ENCODE measurements around the gene C22orf15.

The C22orf15 gene

DNA sequence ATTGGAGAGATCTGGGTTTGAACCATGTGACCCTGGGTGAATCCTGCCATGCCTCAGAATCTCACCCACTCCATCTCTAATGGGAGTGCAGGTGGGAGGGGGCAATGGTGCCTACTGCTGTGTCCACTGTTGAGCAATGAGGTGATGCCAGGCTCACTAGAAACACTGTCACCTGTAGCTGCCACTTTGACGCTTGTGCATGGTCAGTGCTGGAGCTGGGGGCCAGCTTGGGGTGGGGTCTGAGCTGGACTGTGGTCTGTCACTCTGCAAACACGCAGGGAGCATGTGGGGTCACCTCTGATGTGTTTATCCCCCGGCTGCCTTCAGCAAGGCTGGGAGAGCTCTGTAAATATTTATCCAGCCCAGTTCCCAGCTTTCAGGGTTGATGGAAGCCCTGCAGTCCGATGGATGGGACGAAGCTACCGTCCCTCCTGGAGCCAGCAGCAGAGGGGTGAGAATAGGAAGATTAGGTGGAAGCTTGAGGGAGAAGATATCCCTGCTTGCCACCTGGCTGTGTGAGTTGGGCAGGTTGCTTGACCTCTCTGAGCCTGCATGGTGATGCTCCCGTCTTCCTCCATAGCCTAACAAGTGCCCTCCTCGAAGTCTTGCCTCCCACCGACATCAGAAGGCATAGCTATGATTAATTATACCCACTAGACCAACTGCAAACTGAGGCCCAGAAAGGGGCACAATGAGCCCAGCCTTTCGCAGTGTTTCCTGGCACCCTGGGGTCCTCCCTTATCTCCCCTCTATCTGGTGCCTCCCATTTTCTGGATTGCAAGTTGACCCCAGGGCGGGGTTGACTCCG is 11.5 kb downstream of the C22orf15 start:
- DNase-seq: no peak

DNA sequence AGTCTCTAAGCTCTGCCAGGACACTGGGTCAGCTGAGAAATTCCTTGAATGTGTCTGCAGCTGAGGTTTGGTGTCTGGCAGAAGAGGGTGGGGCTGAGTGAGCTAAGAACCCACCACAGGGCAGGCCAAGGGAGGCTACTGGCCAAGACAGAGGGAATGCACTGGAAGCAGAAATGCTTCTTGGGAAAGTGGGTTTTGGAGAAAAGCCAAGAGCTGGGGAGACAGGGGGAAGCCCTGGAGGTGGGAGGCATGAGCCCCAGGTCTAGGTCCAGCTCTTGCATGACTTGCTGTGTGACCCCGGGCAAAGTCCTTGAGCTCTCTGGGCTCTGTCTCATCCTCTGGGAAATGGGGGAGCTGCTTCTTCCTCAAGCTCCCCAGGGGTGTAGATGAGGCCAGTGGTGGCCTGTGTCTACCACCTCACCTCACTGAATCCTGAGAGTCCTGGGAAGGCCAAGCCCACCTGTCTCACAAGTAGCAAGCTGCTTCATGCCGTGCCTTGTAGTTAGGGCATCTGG is 12.2 kb downstream of the C22orf15 start:
- no peak for DNase-seq

DNA sequence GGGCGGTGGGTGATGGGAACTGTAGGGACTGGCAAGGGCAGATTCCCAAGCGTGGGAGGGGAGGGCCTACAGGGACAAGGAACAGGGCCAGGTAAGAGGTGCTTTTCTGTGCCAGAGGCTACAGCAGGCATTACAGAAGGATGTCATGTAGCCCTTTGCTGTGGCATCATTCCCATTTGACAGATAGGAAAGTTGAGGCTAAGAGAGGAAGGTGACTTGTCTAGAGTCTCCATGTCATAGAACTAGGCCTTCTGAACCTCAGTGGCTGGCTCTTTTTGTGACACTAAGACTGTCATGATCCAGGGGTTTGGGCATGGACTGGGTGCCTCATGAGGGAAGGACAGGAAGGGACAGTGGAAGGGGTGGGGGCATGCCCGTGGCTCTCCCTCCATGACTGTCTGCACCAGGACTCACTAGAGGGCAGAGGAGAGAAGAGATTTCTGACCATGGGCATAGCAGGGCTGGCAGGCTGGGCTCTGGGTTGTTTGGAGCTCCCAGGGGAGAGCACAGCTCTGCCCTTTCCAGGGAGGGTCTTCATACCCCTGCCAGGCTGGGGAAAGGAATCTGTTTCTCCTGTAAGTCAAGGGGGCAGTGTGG is 13.1 kb downstream of the C22orf15 start:
- DNase-seq: no peak

- DNase-seq: no peak
Observed at GRCh38 chr22:23777776-23778576, 15.2 kb downstream of the C22orf15 start.

- DNase-seq: no peak
Observed at GRCh38 chr22:23778577-23778900, 15.7 kb downstream of the C22orf15 start.

DNA sequence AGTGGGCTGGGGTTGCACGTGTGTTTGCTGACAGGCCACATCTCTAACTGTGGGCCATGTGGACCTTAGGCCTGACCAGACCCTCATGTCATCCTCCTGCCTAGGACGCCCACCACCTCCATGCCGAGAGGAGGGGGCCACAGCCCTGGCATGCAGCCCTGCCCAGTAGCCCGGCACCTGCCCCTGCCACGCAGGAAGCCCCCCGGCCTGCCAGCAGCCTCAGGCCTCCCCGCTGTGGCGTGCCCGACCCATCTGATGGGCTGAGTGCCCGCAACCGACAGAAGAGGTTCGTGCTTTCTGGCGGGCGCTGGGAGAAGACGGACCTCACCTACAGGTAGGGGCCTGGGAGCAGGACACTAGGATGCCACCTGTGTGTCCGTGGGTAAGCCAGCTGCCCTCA is 16.3 kb downstream of the C22orf15 start:
- no peak for DNase-seq

GRCh38 chr22:23779731-23780130 is 16.9 kb downstream of the C22orf15 start:
- DNase-seq: no peak

DNA sequence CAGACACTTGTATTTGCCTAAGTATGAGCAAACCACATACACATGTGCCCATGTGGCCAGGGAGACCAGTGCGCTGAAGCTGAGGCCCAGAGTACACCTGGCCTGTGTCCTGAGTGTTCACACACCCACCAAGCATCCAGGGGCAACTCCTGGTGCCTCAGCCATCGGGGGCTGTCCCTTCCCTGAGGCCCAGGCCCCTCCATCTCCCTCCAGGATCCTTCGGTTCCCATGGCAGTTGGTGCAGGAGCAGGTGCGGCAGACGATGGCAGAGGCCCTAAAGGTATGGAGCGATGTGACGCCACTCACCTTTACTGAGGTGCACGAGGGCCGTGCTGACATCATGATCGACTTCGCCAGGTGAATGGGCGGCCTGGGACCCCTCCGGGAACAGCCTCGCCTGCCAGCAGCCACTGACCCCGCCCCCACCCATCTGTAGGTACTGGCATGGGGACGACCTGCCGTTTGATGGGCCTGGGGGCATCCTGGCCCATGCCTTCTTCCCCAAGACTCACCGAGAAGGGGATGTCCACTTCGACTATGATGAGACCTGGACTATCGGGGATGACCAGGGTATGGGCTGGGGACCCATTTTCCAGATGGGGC is 17.5 kb downstream of the C22orf15 start:
- no peak for DNase-seq

- no peak for DNase-seq
Observed at GRCh38 chr22:23781065-23781464, 18.3 kb downstream of the C22orf15 start.

- no peak for DNase-seq
Observed at GRCh38 chr22:23781511-23782183, 18.9 kb downstream of the C22orf15 start.

DNA sequence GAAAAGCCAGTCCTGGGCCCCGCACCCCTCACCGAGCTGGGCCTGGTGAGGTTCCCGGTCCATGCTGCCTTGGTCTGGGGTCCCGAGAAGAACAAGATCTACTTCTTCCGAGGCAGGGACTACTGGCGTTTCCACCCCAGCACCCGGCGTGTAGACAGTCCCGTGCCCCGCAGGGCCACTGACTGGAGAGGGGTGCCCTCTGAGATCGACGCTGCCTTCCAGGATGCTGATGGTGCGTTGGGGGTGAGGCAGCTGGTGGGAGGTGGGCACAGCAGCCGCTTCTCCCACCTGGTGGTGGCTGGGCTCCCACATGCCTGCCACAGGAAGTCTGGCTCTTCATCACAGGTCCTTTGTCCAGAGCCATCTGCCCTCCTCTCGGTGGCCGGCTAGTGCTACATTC is 19.5 kb downstream of the C22orf15 start:
- no peak for DNase-seq

DNA sequence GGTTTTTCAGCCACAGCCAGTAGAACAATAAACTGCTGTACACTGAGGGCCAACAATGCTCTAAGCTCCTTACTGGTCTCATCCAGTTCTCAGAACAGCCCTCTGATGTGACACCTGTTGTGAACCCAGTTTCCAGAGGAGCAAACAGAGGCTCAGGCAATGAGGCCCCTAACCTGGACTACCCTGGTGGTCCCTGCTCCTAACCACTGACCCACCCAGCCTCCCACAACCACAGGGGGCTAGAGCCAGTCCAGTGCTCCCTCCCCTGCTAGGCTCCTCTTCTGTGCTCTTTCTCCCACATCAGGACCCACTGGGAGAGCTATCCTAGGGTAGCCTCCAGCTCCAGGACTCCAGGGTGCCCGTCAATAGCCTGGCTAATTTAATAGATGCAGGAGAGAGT is 19.9 kb downstream of the C22orf15 start:
- no peak for DNase-seq

- no peak for DNase-seq
Observed at GRCh38 chr22:23783265-23784150, 20.7 kb downstream of the C22orf15 start.

DNA sequence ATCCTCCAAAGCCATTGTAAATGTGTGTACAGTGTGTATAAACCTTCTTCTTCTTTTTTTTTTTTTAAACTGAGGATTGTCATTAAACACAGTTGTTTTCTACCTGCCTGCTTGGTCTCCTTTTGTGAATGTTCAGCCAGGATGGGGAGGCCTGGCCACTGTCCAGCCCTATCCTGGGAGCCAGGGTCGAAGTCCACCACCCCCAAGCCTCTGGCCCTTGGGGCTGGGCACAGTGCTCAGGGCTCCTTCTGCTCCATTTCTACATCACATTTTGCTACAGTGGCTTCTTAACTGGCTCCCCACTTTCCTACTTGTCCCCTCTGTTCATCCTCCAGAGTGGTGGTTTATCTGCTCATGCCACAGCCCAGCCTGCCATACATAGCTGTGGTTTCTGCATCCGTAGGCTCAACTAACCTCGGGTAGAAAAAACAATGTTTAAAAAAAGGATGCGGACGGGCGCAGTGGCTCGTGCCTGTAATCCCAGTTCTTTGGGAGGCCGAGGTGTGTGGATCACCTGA is 21.5 kb downstream of the C22orf15 start:
- no peak for DNase-seq

DNA sequence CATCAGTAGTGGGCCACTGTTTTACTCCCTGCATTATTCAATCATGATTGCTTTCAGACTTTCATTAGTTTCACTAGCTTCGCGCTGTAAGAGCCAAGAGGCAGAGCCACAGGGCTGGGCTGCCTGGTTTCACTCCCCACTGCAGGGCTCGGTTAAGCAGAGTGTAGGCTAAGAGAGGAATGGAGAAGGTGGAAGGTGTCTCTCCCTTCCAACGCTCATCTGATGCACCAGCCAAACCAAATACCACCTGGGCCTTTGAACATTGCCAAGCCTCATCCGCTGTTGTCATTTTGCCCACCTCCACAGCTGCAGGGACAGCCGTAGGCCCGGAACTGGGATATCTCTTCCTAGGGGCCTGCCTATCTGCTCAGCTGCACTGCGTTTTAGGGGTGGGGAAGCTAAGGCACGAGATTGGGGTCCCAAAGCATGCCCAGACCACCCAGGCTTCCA is 23.5 kb downstream of the C22orf15 start:
- DNase-seq: no peak

DNA sequence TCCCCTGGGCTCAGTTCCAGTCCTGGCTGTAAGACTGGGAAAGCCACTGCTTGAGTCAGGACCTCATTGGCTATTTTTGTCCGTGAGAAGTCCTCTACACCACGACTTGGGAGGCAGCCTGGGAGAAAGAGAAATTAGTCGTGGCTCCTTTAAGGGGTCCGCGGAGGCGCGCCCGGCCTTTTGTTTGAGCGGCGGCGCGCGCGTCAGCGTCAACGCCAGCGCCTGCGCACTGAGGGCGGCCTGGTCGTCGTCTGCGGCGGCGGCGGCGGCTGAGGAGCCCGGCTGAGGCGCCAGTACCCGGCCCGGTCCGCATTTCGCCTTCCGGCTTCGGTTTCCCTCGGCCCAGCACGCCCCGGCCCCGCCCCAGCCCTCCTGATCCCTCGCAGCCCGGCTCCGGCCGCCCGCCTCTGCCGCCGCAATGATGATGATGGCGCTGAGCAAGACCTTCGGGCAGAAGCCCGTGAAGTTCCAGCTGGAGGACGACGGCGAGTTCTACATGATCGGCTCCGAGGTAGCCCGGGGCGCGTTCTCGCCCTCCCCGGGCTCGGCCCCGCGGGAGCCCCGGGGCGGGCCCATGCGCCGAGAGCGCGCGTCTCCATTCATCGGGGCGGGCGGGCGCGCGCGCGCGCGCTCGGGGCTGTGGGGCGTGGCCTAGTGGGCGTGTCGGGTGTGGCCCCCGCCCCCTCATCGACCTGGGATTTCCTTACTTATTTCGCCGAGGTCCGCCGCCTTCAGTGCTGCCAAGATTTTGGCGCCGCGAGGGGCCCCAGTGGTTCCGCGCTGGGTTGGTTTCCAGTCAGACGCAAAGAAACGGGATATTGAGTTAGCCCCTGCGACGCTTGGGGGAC is 24.2 kb downstream of the C22orf15 start, which contains the start of gene SMARCB1:
Gene SMARCB1 (plus strand): TSS at position 215 of the 848 bp plus-strand sequence. CDS start 204 bp downstream, at position 419.
- DNase-seq: peak; percentile 47

DNA sequence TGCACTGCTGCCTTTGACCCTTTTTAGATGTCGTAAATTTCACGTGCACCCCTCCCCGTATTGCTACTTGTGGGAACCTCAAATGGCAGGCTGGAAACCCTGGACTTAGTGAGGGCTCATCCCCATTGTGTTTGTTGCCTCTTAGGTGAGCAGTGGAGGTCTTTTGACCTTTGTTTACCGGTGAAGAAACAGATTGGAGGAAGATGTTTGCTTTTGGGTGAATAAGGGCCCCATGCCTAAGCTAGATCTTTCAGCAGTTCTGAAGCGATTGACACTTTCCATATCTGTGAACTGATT is 24.8 kb downstream of the C22orf15 start:
- no peak for DNase-seq

GRCh38 chr22:23787910-23788309 is 25.1 kb downstream of the C22orf15 start:
- DNase-seq: no peak

DNA sequence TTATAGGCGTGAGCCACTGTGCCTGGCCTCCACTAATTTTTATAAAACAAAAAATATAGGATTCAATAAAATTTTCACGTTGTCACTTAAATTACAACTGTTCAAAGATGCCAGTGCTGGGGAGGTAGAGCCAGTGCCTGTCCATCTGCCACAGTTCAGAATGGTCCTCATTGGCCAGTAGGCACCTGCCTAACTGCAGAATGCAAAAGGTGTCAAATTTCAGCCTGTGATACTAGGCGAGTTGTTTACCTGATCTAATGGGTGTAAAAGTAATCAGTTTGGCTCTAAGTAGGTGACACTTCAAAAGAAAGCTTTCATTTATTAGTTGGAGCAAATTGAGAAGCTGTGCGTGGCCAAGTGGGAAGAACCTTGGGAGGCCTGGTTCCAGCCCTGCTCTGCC is 26.3 kb downstream of the C22orf15 start:
- DNase-seq: no peak

- no peak for DNase-seq
Observed at GRCh38 chr22:23789638-23790037, 26.8 kb downstream of the C22orf15 start.

Data from DMS 273 treated with DMSO at 0.1 percent for 48 hours (cell line).